NK-92 (cell line): ENCODE measurements around the gene CD2AP.
"Not testable (repeated sequence)": the region's sequence is repeated elsewhere in the genome, so short reads cannot be mapped to it uniquely, and the experiment has no call there.

ENCODE experiments used
- DNase-seq: peaks from one replicate; lab custom pipeline; 2025; ENCODE audit not compliant: unreplicated experiment; lab: John Stamatoyannopoulos, UW

The CD2AP gene

GRCh38 chr6:47456536-47456975 is 21.0 kb upstream of the CD2AP start:
- DNase-seq = no peak

- no peak for DNase-seq
These were observed 20.2 kb upstream of the CD2AP start for GRCh38 chr6:47457370-47457769.

- DNase-seq = no peak
These were observed 13.5 kb upstream of the CD2AP start for GRCh38 chr6:47464052-47464451.

DNA sequence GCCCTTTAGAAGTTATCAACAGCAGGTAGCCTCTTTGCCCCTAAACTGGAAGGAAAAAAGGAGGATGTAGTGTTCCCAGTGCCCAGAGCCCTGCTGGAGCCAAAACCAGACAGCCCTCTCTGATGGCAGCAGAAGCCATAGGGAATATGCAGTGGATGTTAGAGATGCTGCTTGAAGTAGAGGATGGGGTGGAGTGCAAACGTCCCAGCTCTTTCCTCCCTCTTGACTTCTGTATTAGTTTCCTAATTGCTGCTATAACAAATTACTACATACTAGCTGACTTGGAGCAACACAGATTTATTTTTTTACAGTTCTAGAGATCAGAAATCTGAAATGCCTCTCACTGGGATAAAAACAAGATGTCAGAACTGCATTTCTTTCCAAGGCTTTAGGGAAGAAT is 12.5 kb upstream of the CD2AP start:
- no peak for DNase-seq

- DNase-seq = no peak
These were observed 5.7 kb upstream of the CD2AP start for GRCh38 chr6:47471911-47472310.

- DNase-seq = no peak
These were observed 3.7 kb upstream of the CD2AP start for GRCh38 chr6:47473791-47474346.

- no peak for DNase-seq
These were observed 2.2 kb upstream of the CD2AP start for GRCh38 chr6:47475319-47475816.

DNA sequence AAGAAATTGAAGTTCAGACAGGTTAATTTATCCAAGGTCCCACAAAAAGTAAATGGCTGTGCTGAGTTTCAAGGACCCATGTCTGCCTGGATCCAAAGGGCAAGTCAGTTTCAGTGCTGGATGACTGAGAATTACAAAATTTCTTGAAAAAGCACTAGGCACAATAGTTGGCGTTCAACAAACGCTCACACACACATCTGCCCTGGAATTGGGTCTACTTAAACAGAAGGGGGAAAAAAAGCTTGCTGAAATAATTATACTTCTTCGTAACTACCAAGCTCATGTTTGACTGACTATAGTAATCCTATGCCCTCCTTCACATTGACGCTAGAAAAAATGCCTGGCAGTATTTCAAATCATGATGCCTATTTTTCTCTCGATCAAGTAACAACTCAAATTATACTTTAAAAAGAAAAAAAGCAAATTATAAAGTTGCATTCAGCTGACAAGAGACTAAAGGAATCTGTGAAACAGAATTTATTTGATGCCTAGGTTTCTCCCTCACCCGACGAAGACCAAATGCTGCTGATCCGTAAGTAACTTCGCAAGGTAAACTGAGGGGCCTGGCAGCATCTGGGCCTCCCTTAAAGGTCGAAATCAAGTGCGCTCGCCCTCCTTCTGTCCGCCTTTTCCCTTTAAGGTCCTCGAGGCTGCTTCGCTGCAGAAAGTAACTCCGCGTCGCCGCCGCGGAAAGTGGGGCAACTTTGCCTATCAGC is 650 bp upstream of the CD2AP start:
- DNase-seq = no peak

DNA sequence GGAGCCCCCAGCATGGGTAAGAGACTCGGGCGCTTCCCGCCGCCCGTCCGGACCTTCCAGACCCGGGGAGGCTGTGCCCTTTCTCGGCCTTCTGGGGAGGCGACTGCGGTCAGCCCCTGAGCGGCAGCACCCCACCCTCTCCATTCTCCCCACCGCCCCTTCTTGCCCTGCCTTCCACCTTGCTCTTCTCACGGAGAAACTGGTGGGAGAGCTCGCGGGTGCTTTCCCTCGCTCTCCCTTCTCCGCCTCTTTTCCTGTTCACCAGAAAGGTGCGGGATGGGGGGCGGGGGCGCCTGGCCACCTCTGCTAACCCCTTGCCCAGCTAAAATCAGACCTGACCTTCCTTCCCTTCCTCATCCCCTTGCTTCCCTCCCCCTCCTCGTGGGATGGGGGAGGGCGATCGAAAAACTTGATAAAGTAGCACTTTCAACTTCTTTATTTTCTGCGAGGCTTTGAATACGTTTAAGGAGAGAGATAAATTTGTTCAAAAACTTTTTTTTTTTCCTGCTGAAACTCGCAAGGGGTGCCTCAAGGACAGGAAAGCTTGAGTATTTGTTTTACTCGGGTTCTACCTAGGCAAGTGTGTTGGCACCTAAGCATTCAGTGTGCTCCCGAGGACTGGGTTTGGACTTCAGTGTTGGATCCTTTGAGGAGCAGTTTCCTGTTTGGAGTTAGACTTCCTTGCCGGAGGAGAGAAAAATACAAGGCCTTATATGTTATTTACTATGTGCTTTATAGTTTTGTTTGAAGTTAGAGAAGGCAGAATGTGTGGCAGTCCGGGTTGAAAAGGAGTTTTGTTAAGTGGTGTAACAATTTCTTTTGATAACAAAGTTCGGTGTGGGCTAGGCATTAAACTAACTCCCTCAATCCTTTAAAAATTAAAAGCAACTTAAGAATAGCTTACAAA is 897 bp downstream of the CD2AP start:
- DNase-seq = no peak

- no peak for DNase-seq
These were observed 1.5 kb downstream of the CD2AP start for GRCh38 chr6:47479140-47479508.

DNA sequence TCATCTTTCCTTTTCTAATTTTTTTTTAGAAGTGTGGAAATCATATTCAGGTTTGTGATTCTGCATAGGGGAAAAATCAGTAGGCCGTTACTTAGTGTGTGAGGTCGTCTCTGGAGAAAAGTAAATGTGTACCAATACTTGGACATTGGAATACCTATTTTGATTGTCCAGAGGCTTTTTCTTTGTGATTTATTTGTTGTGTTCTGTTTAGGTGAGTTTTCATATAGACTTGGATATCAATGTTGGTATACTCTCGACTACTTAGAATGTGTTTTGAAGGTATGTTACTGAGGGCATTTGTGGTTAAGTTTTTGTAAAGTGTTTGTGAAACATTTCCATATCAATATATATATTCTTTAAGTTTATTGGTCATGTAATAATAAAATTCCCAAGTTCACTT is 2.3 kb downstream of the CD2AP start:
- DNase-seq = no peak

DNA sequence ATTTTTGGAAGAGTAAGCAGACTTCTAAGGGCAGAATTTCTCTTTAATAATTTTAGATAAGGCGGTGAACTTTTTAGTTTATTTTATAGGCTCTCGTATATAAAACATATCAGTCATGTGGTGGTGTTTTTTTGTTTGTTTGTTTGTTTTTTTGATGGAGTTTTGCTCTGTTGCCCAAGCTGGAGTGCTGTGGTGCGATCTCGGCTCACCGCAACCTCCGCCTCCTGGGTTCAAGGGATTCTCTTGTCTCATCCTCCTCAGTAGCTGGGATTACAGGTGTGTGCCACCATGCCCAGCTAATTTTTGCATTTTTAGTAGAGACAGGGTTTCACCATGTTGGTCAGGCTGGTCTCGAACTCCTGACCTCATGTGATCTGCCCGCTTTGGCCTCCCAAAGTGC is 3.6 kb downstream of the CD2AP start:
- DNase-seq = not testable (repeated sequence)

DNA sequence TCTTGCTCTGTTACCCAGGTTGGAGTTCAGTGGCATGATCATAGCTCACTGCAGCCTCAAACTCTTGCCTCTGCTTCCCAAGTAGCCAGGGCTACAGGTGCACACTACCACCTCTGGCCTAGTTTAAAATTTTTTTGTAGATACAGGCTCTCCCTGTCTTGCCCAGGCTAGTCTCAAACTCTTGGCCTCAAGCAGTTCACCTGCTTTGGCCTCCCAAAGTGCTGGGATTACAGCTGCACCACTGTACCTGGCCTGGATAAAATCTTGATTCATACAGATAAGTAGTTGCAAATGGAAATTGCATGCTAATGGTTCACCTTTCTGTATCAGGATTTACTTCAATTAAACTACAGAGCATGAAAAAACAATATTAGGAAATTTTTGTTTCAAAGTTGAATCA is 4.2 kb downstream of the CD2AP start:
- no peak for DNase-seq

DNA sequence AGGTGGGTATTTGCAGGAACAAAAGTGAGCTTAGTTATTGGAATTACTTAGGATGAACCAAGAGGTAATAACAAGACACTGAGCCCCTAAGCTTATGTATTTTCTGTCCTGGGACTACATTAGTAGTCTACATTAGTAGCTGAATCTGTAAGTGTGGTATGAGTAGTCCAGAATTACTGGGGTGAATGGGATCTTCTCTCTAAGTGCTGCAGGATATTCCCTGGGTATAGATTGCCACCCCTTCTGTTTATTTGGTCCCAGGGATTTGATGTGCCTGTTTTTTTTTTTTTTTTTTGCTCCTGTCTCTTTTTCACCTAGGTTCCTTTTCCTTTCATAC is 5.9 kb downstream of the CD2AP start:
- no peak for DNase-seq

DNA sequence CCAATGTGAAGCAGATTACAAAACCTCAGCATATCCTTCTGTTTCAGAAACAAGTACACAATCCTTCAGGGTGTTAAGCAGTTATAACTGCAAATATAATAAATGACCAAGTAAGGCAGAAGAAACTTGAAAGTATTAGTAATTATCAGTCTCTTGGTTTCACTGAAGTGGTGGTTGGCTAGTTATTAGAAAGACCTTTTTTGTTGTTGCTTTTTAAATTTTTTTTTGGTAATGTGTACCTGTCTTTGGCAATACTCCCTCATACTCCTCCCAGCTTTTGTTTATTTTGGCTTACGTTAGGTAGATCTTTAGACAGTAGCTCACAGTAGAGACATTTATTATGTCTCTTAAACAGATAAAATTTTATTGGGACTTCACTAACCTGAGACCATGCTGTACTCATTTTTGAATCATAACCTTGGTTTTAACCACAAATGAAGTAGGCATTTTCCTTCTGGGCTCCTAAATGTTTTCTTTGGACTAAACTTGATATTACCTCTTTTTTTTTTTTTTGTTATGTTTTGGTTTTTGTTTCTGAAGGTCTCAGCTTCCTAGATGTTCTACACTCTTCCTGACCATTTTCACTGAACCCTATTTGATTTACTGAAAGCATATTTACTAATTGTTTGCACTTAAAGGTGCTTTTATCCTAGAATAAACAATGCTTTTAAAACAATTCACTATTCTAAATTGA is 6.4 kb downstream of the CD2AP start:
- no peak for DNase-seq

DNA sequence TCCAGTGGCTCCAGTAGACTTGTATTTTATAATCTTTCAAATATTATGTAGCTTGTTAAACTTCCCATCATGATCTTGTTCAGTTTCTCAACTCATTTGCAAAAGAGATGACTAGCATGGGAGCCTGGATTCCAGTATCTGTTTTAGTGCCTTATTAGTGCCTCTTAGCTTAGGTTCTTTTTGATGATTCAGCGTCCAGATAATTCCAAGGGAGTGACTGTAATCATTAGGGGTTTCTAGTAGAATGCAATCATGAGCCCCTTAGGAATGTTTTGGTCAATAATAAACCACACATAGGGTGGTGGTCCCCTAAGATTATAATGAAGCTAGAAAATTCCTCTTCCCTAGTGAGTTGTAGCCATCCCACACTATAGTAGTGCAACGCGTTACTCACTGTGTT is 7.0 kb downstream of the CD2AP start:
- DNase-seq = no peak

DNA sequence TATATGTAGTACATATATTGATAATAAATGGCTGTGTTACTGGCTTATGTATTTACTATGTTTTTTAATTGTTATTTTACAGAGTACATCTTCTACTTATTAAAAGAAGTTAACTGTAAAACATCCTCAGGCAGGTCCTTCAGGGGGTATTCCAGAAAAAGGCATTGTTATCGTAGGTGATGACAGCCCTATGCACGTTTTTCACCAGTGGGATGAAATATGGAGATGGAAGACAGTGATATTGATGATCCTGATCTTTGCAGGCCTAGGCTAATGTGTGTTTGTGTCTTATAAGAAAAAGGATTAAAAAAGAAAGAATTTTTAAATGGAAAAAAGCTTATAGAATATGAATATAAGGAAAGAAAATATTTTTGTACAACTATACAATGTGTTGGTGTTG is 7.5 kb downstream of the CD2AP start:
- no peak for DNase-seq

DNA sequence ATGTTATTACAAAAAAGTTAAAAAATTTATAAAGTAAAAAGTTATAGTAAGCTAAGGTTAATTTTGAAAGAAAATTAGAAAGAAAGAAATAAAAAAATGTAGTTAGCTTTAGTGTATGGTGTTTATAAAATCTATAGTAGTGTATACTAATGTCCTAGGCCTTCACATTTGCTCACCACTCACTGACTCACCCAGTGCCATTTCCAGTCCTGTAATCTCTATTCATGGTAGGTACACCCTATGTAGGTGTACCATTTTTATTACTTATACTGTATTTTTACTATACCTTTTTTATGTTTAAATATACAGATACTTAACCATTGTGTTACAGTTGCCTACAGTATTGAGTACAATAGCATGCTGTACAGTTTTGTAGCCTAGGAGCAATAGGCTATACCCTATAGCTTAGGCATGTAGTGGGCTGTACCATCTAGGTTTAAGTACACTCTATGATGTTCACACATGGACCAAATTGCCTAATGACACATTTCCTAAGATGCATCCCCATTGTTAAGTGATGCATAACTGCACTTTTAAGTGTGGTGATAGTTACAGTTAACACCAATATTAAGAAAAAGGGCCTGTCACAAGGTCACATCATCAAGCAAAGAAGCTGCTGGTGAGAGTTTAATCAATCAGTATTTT is 8.0 kb downstream of the CD2AP start:
- no peak for DNase-seq

DNA sequence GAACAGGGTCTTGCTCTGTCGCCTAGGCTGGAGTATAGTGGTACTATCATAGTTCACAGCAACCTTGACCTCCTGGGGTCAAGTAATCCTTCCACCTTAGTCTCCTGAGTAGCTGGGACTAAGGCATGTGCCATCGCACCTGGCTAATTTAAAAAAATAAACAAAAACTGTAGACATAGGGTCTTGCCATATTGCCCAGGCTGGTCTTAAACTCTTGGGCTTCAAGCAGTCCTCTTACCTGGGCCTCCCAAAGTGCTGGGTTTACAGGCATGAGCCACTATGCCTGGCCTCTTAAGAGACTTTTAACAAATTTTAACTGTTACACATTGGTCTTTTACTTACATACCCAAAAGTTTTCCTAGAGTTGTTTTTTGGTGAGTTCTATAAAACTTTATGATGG is 12.4 kb downstream of the CD2AP start:
- DNase-seq = no peak

GRCh38 chr6:47490676-47491075 is 13.1 kb downstream of the CD2AP start:
- no peak for DNase-seq

- DNase-seq = no peak
These were observed 14.8 kb downstream of the CD2AP start for GRCh38 chr6:47492355-47492754.
